ENCODE measurements around the gene IGF1R. TPM values are rescaled to one million over a fixed set of nuclear protein-coding genes. Genes with fewer than 3 reads are reported as not detected.

Gene IGF1R
- total RNA-seq, 1 experiment from 2014 or later, result 3.8 TPM

GRCh38 chr15:98725874-98726273 is 77.5 kb downstream of the IGF1R start:
- H3K4me3 ChIP-seq (ENCODE audit: low read length), result no peak overlapping the region
- no peak overlapping the region for H3K4me2 ChIP-seq (ENCODE audit: low read length)
- H3K36me3 ChIP-seq (ENCODE audit: low read depth, low read length), result no peaks in the 10 kb centered on the region
- H3K79me2 ChIP-seq (ENCODE audit: low read length), result peaks cover 22% of the 10 kb centered on the region
- no TSS peak for BruUV-seq (replicated peaks)
- POLR2A ChIA-PET (ENCODE audit: unreplicated experiment), result no interaction called here
- H3K9me3 ChIP-seq (ENCODE audit: low read length), result no peaks in the 10 kb centered on the region
- no peaks in the 10 kb centered on the region for H4K20me1 ChIP-seq (ENCODE audit: low read length)
- no peak for TF ChIP-seq EZH2phosphoT487 (IDR thresholded peaks at IDR 0.05; ENCODE audit: borderline replicate concordance, low read length)
- no peak for TF ChIP-seq EZH2 (IDR thresholded peaks at IDR 0.05; ENCODE audit: low read length, unreplicated experiment)
- TF ChIP-seq CTCF (conservative IDR thresholded peaks at IDR 0.05; ENCODE audit: low read depth, low read length), result no peak
- peaks cover 35% of the 10 kb centered on the region for H3K4me1 ChIP-seq (ENCODE audit: insufficient read depth, low read length)
- H3K27me3 ChIP-seq (ENCODE audit: low read length), result no peaks in the 10 kb centered on the region
- ATAC-seq (no peak), DNase-seq (no peak)
- intact Hi-C loops (cut with micrococcal nuclease), result loop anchor here (2.0 kb wide), 2 partner anchors 41 to 67 kb away; no protein-coding TSS in a partner anchor
- H3K27ac ChIP-seq (ENCODE audit: low read length), result peak overlapping the region; percentile 89; the same call in 1 of the 2 replicates
- H3F3A ChIP-seq (ENCODE audit: low read length, unreplicated experiment), result peaks cover 4% of the 10 kb centered on the region
- CTCF ChIA-PET, result no interaction called here
- H2AFZ ChIP-seq (ENCODE audit: low read length), result no peak overlapping the region
- no peak overlapping the region for H3K9ac ChIP-seq (ENCODE audit: low read length)
- H3K9me2 ChIP-seq (replicated peaks; ENCODE audit: low read length), result no peaks in the 10 kb centered on the region

- H3K27me3 ChIP-seq (ENCODE audit: low read length), result no peaks in the 10 kb centered on the region
- ChIA-PET CTCF (interaction anchor here (0.6 kb wide), 1 partner anchor 57 kb away, joined by 6 read pairs; no protein-coding TSS in a partner anchor), POLR2A (ENCODE audit: unreplicated experiment) (no interaction called here)
- no peak for TF ChIP-seq EZH2phosphoT487 (IDR thresholded peaks at IDR 0.05; ENCODE audit: borderline replicate concordance, low read length)
- TF ChIP-seq EZH2 (IDR thresholded peaks at IDR 0.05; ENCODE audit: low read length, unreplicated experiment), result no peak
- no peak for TF ChIP-seq CTCF (conservative IDR thresholded peaks at IDR 0.05; ENCODE audit: low read depth, low read length)
- peak overlapping the region; percentile 89 for H3K27ac ChIP-seq (ENCODE audit: low read length)
- H2AFZ ChIP-seq (ENCODE audit: low read length), result peak overlapping the region; percentile 71
- H3K4me1 ChIP-seq (ENCODE audit: insufficient read depth, low read length), result peaks cover 35% of the 10 kb centered on the region
- no peaks in the 10 kb centered on the region for H3K9me3 ChIP-seq (ENCODE audit: low read length)
- peak; percentile 95 for DNase-seq
- peaks cover 4% of the 10 kb centered on the region for H3F3A ChIP-seq (ENCODE audit: low read length, unreplicated experiment)
- no peaks in the 10 kb centered on the region for H3K36me3 ChIP-seq (ENCODE audit: low read depth, low read length)
- intact Hi-C loops (cut with micrococcal nuclease), result loop anchor here (1.0 to 2.0 kb wide), 4 partner anchors 43 to 177 kb away; no protein-coding TSS in a partner anchor
- H3K79me2 ChIP-seq (ENCODE audit: low read length), result peaks cover 22% of the 10 kb centered on the region
- no TSS peak for BruUV-seq (replicated peaks)
- ATAC-seq, result peak; percentile 98
- H4K20me1 ChIP-seq (ENCODE audit: low read length), result no peaks in the 10 kb centered on the region
- peak overlapping the region; percentile 73 for H3K4me2 ChIP-seq (ENCODE audit: low read length)
- H3K9me2 ChIP-seq (replicated peaks; ENCODE audit: low read length), result no peaks in the 10 kb centered on the region
- peak overlapping the region; percentile 39 for H3K4me3 ChIP-seq (ENCODE audit: low read length)
- H3K9ac ChIP-seq (ENCODE audit: low read length), result peak overlapping the region; percentile 57
These were observed 79.0 kb downstream of the IGF1R start for GRCh38 chr15:98727115-98728040.
